Endothelial cell of umbilical vein (primary cell): Measurements from ENCODE around the gene SLC22A3. TPM values are rescaled to one million over a fixed set of nuclear protein-coding genes. Genes with fewer than 3 reads are reported as not detected.

Experiments
- BruUV-seq: library from RNA; stranded (reverse); fragments of 400-500 nt; replicated peaks from 2 replicates; lab custom pipeline; 2021; lab: Mats Ljungman, UMichigan
- CTCF ChIA-PET: fragments of 300-600, 350-600 bp; sonication (Branson Sonifier 250); formaldehyde crosslinking; loops from one replicate; lab custom pipeline; 2021; ENCODE audit warnings: antibody characterized with exemption, inconsistent platforms; lab: Charles Lee
- POLR2A ChIA-PET: fragments of 300-600, 350-600 bp; sonication (Branson Sonifier 250); formaldehyde crosslinking; loops from one replicate; lab custom pipeline; 2021; ENCODE audit warnings: antibody characterized with exemption, inconsistent platforms; lab: Charles Lee
- DNase-seq: peaks from one replicate; pipeline ENCODE4 v3.0.0-alpha.2; 2011; ENCODE audit warnings: low read depth, low spot score
- FAIRE-seq: peaks from 2 replicates; lab custom pipeline; 2011; peaks lifted over from hg19 to GRCh38; lab: Jason Lieb, UNC
- H2AFZ ChIP-seq: 2 replicates; pipeline ENCODE4 v1.6.0; 2012; ENCODE audit warnings: low read depth, low read length, control low read depth, inconsistent platforms
- H3K27ac ChIP-seq: 2 replicates; pipeline ENCODE4 v1.5.1; 2011; ENCODE audit warnings: low read depth, mild to moderate bottlenecking, control low read depth, low read length, moderate library complexity; ENCODE audit not compliant: insufficient read depth
- H3K27me3 ChIP-seq, 2 experiments: 2 replicates each; pipeline versions ENCODE4 v1.6.0 to v1.6.1; 2011; ENCODE audit warnings: low read length in 2 of 2, mixed read lengths in 1 of 2; ENCODE audit not compliant: control insufficient read depth in 2 of 2, insufficient read depth in 2 of 2
- H3K36me3 ChIP-seq, 2 experiments: 2 replicates in 1 of 2; 3 replicates in 1 of 2; pipeline ENCODE4 v1.5.1; 2011; ENCODE audit warnings: low read length in 2 of 2, mild to moderate bottlenecking in 1 of 2, moderate library complexity in 1 of 2; ENCODE audit not compliant: control insufficient read depth in 2 of 2, insufficient read depth in 2 of 2; ENCODE audit errors: extremely low read depth in 1 of 2
- H3K4me1 ChIP-seq: 3 replicates; pipeline ENCODE4 v1.5.1; 2011; ENCODE audit warnings: mild to moderate bottlenecking, low read length; ENCODE audit not compliant: control insufficient read depth, insufficient read depth; ENCODE audit errors: extremely low read depth
- H3K4me2 ChIP-seq: 2 replicates; pipeline ENCODE4 v1.6.1; 2011; ENCODE audit warnings: low read length, control low read depth, mixed read lengths; ENCODE audit not compliant: insufficient read depth
- H3K4me3 ChIP-seq, 3 experiments: fragments of 200-600 bp in 1 of 3; sonication (generic), shearing (Covaris generic) in 1 of 3; replicated peaks in 1 of 3; 2 replicates each; pipeline ENCODE4 v1.5.1; 2011 to 2016; ENCODE audit warnings: control low read depth in 3 of 3, low read length in 3 of 3, mild to moderate bottlenecking in 2 of 3, inconsistent platforms in 1 of 3, low read depth in 1 of 3, moderate library complexity in 1 of 3; ENCODE audit not compliant: insufficient read depth in 1 of 3
- H3K79me2 ChIP-seq: 2 replicates; pipeline ENCODE4 v1.6.0; 2012; ENCODE audit warnings: low read length, inconsistent platforms; ENCODE audit not compliant: control insufficient read depth, insufficient read depth
- H3K9ac ChIP-seq: replicated peaks from 2 replicates; pipeline ENCODE3; 2011; ENCODE audit warnings: low read length, control low read depth; ENCODE audit not compliant: insufficient read depth; ENCODE audit errors: extremely low read depth
- H3K9me1 ChIP-seq: replicated peaks from 3 replicates; pipeline ENCODE4 v1.6.0; 2011; ENCODE audit warnings: mild to moderate bottlenecking, low read length; ENCODE audit not compliant: control insufficient read depth, insufficient read depth; ENCODE audit errors: extremely low read depth
- H3K9me3 ChIP-seq: replicated peaks from 2 replicates; pipeline ENCODE4 v1.5.1; 2012; ENCODE audit warnings: low read length, inconsistent platforms; ENCODE audit not compliant: control insufficient read depth, insufficient read depth
- H4K20me1 ChIP-seq: replicated peaks from 2 replicates; pipeline ENCODE3; 2011; ENCODE audit warnings: mild to moderate bottlenecking, low read length; ENCODE audit not compliant: control insufficient read depth, insufficient read depth; ENCODE audit errors: extremely low read depth
- CTCF ChIP-seq, 2 donors: IDR thresholded peaks; 1 replicate in 1 of 2; 2 replicates in 1 of 2; pipeline ENCODE4 v1.5.1; 2011; ENCODE audit warnings: low read length in 2 of 2, mild to moderate bottlenecking in 2 of 2, moderate library complexity in 2 of 2, control low read depth in 1 of 2, inconsistent platforms in 1 of 2, low read depth in 1 of 2; ENCODE audit not compliant: insufficient read depth in 1 of 2; ENCODE audit errors: extremely low read depth in 1 of 2
- EZH2 ChIP-seq: IDR thresholded peaks from 2 replicates; pipeline ENCODE4 v1.6.1; 2012; ENCODE audit warnings: borderline replicate concordance, low read depth, mild to moderate bottlenecking, moderate library complexity, low read length, inconsistent platforms; ENCODE audit not compliant: severe bottlenecking
- FOS ChIP-seq: IDR thresholded peaks from 2 replicates; pipeline ENCODE4 v1.6.1; 2011; ENCODE audit warnings: mild to moderate bottlenecking, low read length, moderate library complexity, borderline replicate concordance; ENCODE audit not compliant: insufficient read depth
- GATA2 ChIP-seq: IDR thresholded peaks from 2 replicates; pipeline ENCODE4 v1.7.0; 2011; ENCODE audit warnings: low read depth, mild to moderate bottlenecking, moderate library complexity, mixed read lengths, low read length; ENCODE audit not compliant: insufficient read length, insufficient read depth
- JUN ChIP-seq: IDR thresholded peaks from 2 replicates; pipeline ENCODE4 v1.6.1; 2011; ENCODE audit warnings: borderline replicate concordance, low read depth; ENCODE audit not compliant: insufficient read length, insufficient read depth
- MAX ChIP-seq: IDR thresholded peaks from 2 replicates; pipeline ENCODE4 v1.6.1; 2011; ENCODE audit not compliant: insufficient read depth, insufficient read length
- MYC ChIP-seq: IDR thresholded peaks from one replicate; pipeline ENCODE4 v1.6.1; 2011; ENCODE audit warnings: mild to moderate bottlenecking, low read depth, low read length
- POLR2A ChIP-seq: IDR thresholded peaks from 2 replicates; pipeline ENCODE4 v1.6.1; 2012; ENCODE audit warnings: low read depth, mild to moderate bottlenecking, control low read depth, low read length
- POLR2AphosphoS5 ChIP-seq: IDR thresholded peaks from 2 replicates; pipeline ENCODE4 v1.6.1; 2012; ENCODE audit warnings: low read depth, mild to moderate bottlenecking, control low read depth, low read length, moderate library complexity; ENCODE audit not compliant: insufficient read depth
- dilution Hi-C: fragments of 300-500 bp; cut with MboI; formaldehyde crosslinking; loops from one replicate; pipeline ENCODE4 v1.15.0; 2019; ENCODE audit warnings: low sequenced_read_pairs; ENCODE audit not compliant: extremely low pct_ligation_motif_present
- intact Hi-C: fragments of 100-400 bp; cut with micrococcal nuclease; formaldehyde crosslinking; loops from one replicate; pipeline ENCODE4 v1.10.0; 2022
- polyA plus RNA-seq, 4 experiments: library from polyadenylated mRNA; depleted of rRNA in 3 of 4; stranded (reverse) in 3 of 4; unstranded in 1 of 4; fragments of >200 nt; gene quantifications; 2 replicates each; pipeline versions ENCODE4 v1.2.1 to v1.2.3, GENCODE V29; 2011 to 2012; ENCODE audit warnings: missing spikeins in 1 of 4
- total RNA-seq: library from RNA; stranded (reverse); gene quantifications from 2 replicates; pipeline ENCODE4 v1.2.3, GENCODE V29; 2021

Gene SLC22A3
- total and polyA plus RNA-seq, 2 donors (not counting 3 experiments of a cell fraction or from before 2014, with no cell fraction given): not detected

- Histone ChIP-seq H3K9me1 (no peaks in the 10 kb centered on the region), H3K9ac (no peak overlapping the region), H3K36me3 (no peaks in the 10 kb centered on the region), H4K20me1 (no peaks in the 10 kb centered on the region), H2AFZ (no peak overlapping the region), H3K9me3 (no peaks in the 10 kb centered on the region), H3K4me2 (no peak overlapping the region), H3K4me3 (no peak overlapping the region), H3K4me1 (no peaks in the 10 kb centered on the region), H3K27ac (no peak overlapping the region), H3K27me3 (no peaks in the 10 kb centered on the region), H3K79me2 (no peaks in the 10 kb centered on the region)
- TF ChIP-seq POLR2A (no peak), CTCF (IDR thresholded peaks at IDR 0.05; ENCODE audit: extremely low read depth in 1 of 2, insufficient read depth in 1 of 2, low read depth in 1 of 2, low read length in 2 of 2) (no peak), MYC (no peak), POLR2AphosphoS5 (no peak), GATA2 (no peak), EZH2 (no peak), JUN (no peak), FOS (no peak), MAX (no peak)
- intact Hi-C loops (no loop called here), dilution Hi-C loops (no loop called here)
- FAIRE-seq (no peak), DNase-seq (no peak)
- CTCF ChIA-PET: no interaction called here
- no TSS peak for BruUV-seq
- POLR2A ChIA-PET: no interaction called here
These were observed 30.7 kb downstream of the SLC22A3 start for GRCh38 chr6:160378882-160379281.
